Fibroblast of gingiva (primary cell): Measurements from ENCODE around the gene ALX4.

Experiments used
- DNase-seq: peaks from one replicate; pipeline ENCODE4 v3.0.0-alpha.2; 2011; ENCODE audit warnings: low read depth

The ALX4 gene

DNA sequence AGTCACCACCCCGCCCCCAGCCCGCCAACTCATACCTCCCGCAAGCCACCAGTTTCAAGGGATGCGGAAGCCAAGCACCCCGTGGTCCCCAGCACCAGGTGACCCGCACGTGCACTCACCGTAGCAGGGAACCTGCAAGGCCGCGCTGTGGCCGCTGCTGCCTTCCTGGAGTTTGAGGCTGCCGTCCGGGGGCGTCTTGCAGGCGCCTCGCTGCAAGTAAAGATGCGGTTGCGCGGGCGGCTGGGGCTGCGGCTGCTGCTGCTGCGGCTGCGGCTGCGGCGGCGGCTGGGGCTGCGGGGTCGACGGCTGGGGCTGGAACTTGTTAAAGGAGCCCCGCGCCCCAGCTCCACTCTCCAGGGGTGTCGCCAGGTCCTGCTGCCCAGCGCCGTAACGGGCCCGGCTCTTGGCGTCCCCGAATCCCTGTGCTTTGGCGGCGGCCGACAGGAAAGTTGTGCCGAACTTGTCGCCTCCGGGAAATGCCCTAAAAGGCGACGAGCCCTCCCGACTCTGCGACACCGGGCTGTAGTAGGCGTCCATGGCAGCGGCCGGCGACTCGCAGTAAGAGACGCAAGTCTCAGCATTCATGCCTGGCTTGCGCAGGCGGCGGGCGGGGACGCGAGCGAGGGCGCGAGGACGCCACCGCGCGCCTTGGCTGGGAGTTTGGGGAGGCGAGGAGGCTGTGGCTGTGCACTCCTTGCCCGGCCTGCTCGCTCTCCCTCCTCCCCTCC, at the start of gene ALX4:
ALX4 (minus strand) TSS at position 662 of the 728 bp plus-strand sequence; CDS start at position 585, 77 bp downstream.
- peak; percentile 40 for DNase-seq

DNA sequence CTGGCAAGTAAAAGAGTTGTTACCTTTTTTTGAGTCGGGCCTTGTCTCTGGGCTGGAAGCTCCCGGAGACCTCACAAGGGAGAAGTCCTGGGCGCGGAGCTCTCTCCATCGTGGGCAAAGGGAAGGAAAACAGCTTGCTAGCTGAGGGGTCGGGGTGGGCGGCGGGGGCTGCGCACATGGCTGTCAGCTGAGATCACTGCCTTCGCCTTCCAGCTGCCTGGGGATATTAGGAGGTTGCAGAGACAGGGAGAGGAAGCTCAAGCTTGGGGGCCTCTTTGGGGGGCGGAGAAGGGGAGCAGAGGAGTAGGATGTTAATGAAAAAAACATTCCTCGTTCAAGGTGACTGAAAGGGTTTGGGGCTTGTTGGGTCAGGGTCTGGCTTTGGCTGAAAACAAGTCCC, 49.2 kb upstream of the ALX4 start:
- DNase-seq, result no peak

DNA sequence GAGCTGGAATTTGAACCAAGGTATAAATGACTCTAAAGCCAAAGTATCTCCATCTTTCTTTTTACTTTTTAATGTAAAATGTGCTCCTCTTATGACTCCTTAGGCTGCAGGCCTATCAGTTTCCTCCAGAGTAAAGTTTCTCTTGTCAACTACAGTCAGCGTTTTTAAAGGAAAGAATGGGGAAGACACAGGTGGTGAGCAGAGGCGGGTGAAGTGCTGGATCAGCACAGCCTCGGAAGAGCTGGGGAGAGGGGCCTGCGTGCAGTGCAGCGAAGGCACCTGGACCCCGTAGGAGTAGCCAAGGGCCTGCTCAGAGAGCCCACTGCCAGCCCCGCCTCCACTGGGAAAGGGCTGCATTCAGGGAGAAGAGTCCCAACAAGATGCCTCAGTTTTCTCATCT, 48.8 kb upstream of the ALX4 start:
- DNase-seq, result no peak

DNA sequence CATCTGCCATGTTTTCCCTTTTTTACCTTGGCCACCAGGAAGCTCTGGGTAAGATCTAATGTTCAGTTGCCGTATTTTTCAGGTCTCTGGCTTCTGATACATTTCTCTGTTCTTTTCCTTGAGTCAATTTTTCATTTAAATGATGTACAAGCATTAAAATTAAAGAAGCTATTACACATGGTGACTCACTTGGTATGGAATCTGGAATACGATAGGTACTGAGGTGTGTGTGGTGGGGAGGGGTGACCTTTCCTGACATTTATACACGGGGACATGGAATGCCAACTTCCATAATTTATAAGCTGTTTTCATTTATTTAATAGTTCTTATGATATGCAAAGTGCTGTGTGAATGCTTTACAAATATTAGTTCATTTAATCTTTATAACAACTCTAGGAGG, 47.8 kb upstream of the ALX4 start:
- DNase-seq, result no peak

DNA sequence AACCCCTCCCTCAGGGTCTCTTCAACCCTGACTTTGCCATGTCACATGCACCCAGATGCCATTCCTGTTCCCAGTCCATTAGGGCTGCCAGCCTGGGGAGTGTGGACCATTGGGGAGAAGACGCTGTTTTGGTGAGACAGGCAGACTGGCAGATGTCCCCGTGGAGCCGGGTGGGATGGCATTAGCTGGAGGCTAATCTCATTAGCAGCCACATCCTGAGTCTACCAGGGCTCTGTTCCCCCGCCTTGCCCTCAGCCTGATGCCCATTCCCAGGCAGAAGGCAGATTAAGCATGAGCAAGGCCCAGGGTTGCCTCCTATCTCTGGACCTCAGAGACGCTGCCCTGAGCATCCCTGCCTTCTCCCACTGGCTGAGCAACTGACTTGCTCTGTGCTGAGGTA, 46.4 kb upstream of the ALX4 start:
- no peak for DNase-seq

DNA sequence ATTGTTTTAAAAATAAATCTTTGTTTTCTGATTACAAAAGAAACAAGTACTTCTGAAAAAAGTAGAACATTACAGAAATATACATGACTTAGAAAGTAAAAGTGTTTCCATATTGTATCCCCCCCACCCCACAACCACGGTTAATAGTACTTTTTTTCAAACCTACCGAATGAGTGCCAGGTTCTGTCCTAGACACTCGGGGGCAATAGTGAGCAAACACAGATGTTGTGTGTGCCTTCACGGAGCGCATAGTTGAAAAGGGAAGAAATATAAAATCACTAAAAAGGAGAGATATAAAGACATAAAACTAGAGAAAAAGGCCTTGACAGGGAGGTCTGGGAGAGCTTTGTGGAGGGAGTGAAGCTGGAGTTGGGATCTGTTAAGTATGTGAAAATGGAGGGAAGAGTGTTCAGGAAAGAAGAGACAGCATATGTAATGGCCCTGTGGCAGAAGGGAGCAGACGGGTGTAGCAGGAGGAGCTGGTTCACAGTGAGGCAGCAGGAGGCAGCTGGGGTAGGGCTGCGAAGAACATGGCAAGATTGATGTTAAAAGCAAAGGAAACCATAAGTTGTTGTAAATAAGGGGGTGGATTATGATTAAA, 42.1 kb upstream of the ALX4 start:
- no peak for DNase-seq

DNA sequence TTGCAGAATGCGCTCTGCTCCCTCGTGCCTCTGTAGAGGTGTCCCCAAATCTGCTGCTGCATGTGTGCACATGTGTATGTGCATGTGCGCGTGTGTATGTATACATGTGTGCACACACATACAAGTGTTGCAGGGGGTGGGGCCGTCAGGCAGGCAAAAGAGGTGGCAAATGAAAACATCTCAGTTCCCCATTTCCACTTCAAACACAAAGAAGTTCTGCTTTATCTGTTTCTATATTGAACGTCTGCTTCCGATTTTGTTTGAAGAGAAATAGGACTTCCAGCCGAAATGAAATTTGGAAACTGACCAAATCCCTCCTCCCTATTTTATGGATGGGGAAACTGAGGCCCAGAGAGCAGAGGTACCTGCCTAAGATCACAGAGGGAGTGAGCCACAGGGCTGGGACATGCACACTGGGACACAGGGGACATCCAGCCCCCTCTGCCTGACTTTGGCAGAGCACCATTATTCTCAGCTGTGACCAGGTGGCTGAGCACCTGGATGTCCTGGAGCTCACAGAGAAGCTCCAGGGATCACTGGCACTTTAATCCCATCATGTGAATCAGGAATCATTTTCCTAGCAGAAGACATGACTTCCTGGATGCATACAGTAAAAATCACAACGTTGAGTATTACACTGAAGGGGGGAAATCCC, 41.2 kb upstream of the ALX4 start:
- DNase-seq, result no peak

DNA sequence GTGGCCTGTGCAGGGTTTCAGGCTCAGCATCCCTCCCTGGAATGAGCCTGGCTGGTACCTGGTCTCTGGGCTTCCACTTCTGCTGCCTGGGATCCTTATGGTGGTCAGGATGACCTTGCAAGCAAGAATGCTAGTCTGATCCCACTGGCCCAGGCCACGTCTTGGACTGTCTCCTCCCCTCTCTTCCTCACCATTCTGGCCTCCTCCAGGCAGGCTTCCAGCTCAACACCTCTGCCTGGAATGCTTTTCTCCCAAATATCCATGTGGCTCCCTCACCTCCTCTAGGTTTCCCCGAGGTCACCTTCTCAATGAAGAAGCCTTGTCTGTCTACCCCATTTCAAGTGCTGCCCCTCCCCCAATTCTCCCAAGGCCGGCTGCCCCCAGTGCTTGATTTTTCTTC, 39.4 kb upstream of the ALX4 start:
- DNase-seq, result no peak

DNA sequence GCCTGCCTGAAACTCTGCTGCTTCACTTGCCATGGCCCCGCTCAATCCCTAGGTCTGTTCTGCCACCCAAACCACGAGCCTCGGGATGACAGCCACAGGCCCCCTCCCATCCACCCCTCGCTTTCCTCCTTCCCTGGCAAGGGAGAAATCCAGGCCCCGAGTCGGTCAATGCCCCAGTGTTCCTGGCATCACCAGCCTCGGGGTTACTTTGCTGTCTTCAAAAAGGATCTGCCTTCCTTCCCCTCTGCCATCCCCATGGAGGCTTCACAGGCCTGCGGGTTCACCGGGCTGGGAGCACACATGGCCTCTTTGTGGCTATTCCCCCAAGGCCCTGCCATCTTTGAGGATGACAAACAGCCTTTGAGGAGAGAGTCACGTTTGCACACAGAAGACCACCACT, 38.8 kb upstream of the ALX4 start:
- DNase-seq, result no peak

DNA sequence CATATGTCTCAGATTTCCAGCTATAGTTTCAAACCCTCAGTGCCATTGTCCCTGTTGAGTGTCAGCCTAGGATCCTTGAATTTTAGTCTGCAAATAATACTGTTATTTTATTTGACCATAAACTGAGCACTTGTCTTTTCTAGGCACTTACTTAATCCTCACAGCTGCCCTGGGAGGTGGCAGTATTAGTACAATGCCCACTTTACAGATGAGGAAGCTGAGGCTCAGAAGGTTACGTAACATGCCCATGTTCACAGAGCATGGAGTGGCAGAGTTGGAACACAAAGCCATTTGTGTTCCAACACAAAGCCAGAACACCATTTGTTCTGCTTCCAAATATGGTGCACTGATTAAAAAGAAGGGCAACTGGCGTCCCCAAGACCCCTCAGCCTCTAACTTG, 38.2 kb upstream of the ALX4 start:
- DNase-seq, result no peak

DNA sequence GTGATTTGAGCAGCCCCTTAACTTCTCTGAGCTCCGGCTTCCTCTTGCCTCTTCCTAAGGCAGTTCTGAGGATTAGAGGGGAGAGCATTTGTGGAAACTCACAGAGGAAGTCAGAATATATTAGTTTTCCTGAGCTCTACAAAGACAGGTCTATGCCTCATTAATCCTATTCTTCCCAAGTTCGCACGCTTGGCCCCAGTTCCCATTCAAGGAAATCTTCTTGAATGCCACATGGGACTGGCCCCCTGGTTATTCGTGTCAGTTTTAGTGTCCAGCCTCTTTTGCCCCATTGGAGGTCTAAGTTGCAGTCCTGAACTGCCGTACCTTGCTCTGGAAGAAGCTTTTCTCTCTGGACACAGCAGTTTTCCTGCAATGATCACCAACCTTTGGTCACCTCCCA, 37.6 kb upstream of the ALX4 start:
- no peak for DNase-seq

DNA sequence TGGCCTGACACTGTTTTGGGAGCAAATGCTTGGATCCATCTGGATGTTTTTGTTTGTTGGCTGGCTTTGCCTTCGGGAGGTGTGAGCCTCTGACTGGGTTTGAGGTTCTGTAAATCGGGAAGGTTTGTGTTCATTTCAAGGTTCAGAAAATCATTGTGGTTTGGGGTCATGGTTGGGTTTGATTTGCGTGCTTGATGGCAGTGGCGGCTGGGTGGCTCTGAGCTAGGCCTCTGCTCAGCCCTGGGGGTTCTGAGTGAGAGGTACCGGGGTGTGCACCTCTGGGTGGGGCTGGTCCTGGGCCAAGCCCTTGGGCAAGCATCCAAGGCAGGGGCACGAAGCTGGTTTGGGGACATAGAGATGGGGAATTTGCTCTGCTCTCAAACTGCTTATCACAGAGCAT, 37.0 kb upstream of the ALX4 start:
- no peak for DNase-seq

DNA sequence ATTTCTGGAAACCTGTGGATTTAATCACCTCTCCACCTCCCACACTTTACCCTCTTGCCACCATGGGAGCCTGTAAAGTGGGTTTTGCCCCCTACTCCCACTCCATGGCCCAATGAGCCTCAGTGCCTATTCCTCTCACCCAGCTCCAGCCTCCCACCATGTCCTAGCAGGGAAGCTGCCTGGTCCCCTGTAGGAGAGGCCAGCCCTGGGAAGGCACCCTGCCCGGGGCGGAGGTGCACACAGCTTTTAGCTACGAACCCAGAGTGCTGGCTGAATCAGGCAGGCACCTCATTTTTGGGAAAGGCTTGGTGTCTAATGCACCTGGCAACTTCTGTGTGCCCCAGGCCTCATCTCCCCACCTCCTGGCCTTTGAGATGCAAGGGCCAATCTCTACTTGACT, 35.8 kb upstream of the ALX4 start:
- no peak for DNase-seq

DNA sequence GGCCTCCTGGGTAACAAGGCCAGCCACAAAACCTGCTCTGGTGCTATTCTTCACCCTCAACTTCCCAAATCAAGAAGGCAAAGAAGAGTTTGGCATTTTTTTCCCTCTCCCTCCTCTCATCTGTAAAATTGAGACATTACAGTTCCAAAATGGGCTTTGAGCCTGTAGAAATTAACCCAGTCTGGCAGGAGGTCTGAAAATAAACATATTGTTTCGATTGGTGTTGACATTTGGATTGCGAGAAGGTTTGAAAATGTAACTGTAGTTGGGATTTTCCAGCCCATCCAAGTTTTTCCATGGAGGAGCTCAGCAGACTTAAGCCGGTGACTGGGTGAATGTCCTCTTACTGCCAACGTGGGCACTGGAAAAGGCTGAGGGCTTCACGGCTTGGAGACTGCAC, 35.0 kb upstream of the ALX4 start:
- DNase-seq, result no peak

DNA sequence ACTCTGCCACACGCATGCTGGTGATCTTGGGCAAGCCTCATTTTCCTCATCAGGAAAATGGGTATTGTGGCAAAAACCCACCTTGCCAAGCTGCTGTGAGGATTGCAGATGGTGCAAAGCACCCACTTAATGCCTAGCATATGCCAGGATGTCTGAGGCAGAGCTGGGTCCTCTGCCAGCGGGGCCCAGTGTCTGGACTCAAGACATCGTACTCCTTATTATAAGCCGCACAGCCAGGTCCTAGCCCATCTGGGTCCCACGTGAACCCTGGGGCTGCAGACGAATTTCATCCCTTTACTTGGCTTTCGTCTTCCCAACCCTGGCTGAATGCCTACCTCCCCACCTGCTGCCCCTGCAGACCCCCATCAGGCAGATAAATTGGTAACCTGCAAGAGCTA, 34.5 kb upstream of the ALX4 start:
- DNase-seq, result no peak

DNA sequence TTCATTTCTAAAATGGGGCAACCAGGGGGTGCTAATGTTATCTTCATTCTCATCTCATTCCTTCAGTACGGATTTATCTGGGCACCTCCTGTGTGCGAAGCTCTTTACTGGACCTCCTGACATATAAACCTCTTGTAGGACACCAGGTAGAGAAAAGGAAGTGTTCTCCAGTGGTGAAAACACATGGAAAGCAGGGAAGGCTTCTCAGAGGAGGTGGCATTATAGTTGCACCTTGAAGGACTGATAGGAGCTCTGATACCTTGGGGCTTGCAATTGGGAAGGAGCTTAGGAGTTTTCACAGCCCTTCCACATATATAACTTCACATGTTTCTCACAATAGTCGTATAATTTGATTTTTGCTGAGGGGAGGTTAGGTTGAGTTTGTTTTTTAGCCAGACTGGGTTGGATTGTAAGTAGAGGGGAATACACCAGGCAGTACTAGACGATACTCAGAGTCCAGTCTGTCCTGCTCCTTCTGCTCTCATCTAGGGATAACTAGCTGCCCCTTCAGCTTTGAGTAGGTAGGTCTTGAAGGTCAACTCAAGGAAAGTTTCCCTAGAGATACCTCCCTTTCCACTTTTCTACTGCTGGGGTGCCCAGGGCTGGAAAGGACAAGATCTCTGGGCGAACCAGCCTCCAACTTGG, 34.0 kb upstream of the ALX4 start:
- no peak for DNase-seq

DNA sequence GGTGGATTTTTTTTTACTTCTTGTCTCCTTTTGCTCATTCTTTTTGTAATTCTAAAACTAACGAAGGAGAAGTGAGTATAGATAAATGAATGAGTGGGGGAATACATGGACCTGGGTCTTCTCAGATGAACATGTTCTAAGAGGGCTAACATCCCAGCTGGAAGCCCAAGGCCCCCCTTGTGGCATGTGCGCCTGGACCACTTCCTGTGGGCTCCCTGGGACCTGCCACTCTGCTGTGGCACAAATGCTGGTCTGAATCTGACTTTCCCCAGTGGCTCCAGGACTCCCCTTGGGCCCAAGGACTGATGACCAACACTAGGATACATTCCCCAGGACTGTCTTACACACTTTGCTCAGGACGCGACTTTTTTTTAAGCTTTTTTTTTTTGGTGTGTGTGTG, 32.7 kb upstream of the ALX4 start:
- no peak for DNase-seq

DNA sequence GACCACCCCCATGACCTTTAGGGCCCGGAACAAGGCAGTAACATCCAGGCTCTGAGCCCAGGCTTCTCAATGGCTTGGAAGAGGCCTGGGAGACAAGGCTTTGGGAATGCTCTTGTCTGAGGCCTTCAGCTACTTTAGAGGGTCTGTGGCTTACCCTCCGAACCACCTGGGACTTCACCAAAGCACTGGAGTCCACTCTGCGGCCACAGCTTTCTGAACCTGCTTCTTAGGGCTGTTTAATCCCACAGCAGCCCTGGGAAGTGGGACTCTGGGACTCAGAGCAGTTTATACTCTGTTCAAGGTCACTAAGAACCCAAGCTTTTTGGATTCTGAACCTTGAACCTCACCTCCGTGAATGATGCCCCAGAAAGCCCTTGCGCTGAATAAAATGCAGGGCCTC, 30.7 kb upstream of the ALX4 start:
- DNase-seq, result no peak

DNA sequence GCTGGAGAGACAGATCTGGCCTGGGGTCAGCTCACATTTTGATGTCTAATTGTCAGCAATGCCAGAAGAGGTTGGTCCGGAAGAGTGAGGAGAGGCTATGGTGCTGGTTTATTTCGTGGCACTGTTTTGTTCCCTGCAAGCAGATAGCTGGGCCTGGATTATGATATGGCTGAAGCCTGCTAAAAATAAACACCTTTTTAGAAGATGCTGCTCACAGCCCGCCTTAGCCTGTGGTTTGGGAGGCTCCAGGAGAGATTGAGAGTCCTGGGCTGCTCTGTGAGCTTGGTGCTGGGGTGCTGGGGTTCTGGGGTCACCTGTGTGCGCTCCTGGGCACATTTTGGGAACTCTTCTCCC, 29.6 kb upstream of the ALX4 start:
- DNase-seq, result no peak

DNA sequence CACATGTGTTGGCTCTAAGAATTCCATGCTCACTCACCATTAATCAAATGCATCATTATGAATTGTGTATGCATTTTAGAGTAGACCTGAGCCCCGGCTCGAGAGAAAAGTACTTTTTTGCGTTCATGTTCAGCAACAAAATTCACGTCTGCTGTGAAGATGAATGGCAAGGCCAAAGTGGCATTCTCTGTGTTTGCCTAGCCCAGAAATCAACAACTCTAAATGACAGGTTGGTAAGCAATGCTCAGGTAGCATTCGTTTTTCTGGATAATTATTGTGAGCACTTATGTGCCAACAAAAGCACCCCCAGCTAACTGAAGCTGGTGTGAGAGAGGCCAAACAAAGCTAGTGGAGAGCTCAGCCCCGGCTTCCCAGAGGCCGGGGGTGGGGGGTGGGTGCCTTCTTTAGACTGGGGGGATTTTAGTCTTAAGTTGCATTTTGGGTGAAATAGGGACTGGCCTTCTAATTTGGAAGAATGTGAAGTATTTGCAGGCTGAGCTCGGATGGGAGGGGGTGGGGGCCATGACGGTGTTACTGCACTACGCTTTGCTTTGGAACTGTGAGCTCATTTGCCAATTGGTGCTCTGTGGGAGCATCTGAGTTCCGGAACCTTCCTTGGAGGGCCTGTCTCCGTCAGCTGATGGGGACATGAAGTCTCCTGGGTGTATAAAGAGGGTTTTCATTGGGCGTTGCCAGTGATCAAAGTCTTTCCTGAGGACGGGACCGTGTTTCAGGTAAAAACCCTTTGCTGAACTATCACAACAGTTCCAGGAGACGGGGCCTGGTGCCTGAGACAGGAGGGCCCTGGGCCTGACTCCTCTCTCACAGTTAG, 29.0 kb upstream of the ALX4 start:
- DNase-seq, result no peak

DNA sequence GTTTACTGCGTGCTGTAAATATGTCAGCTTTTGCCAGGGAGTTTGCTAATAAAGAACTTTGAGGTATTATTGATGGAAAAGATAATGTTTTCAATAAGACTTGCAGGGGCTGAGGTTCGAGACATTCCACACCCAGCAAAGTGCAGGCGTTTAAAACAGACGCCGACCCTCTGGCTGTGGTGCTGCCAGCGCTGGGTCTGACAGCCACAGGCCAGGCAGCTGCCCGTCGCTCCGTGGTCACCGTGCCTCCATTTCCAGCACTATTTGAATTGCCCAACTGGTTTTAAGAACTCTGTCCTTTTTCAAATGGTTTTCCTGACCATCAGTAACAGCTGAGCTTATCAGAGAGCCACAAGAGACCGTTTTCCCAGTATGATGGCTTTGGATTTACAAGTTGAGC, 28.1 kb upstream of the ALX4 start:
- no peak for DNase-seq

DNA sequence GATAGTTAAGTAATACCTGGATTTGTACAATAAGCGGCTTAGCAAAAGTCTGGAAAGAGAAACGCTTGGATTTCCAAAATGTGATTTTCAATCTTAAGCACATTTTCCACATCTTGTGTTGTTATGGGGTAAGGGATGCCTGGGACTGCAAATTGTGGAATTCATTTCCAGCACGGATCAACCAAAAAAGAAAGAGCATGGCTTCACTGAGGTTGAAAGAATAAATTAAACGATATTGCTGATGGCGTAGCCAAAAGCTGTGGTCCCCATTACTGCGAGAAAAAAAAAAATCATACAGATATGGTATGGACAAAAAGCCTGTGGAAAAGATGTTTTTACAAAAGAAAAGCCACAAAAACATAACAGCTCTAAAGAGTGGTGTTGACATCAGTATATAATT, 26.0 kb upstream of the ALX4 start:
- DNase-seq, result no peak
